T-helper 1 cell (primary cell): Measurements from ENCODE around the gene SETD2.

Source experiments
- DNase-seq, 5 donors: peaks; one replicate each; pipeline ENCODE4 v3.0.0-alpha.2; 2012 to 2020

Gene SETD2

GRCh38 chr3:46978381-46978780 lies 185.5 kb downstream of the SETD2 start:
- DNase-seq: no peak

GRCh38 chr3:46977811-46978195 lies 186.1 kb downstream of the SETD2 start:
- DNase-seq: no peak

GRCh38 chr3:46976326-46977190 lies 187.4 kb downstream of the SETD2 start, which contains the start of gene CCDC12:
TSS of gene CCDC12 (minus strand) at chr3:46976745. CDS start at chr3:46976732, 13 bp downstream.
- DNase-seq: peak; percentile 86 to 98 (median 92)

- DNase-seq: no peak
These were observed 189.3 kb downstream of the SETD2 start for GRCh38 chr3:46974421-46975171.

GRCh38 chr3:46972396-46972795 lies 191.5 kb downstream of the SETD2 start:
- DNase-seq: no peak

GRCh38 chr3:46971742-46972141 lies 192.2 kb downstream of the SETD2 start:
- no peak for DNase-seq

GRCh38 chr3:46971151-46971550 lies 192.8 kb downstream of the SETD2 start:
- no peak for DNase-seq

GRCh38 chr3:46970391-46971091 lies 193.4 kb downstream of the SETD2 start:
- DNase-seq: no peak

- no peak for DNase-seq
These were observed 195.0 kb downstream of the SETD2 start for GRCh38 chr3:46968783-46969428.

GRCh38 chr3:46966811-46967210 lies 197.1 kb downstream of the SETD2 start:
- DNase-seq: no peak
